Mesendoderm (in vitro differentiated cells): ENCODE data around the gene FAM43A.

Source experiments
- DNase-seq: peaks from one replicate; pipeline ENCODE4 v3.0.0; 2013
- H2AK5ac ChIP-seq: 2 replicates; pipeline ENCODE4 v1.6.1; 2013; ENCODE audit warnings: low read length, inconsistent platforms
- H2BK120ac ChIP-seq: 2 replicates; pipeline ENCODE4 v1.6.1; 2013; ENCODE audit warnings: low read depth, mild to moderate bottlenecking, low read length, moderate library complexity, mixed read lengths
- H2BK15ac ChIP-seq: replicated peaks from 2 replicates; pipeline ENCODE4 v1.6.1; 2013; ENCODE audit warnings: low read depth, mild to moderate bottlenecking, moderate library complexity
- H2BK5ac ChIP-seq: 2 replicates; pipeline ENCODE4 v1.6.1; 2013; ENCODE audit warnings: low read length, inconsistent platforms
- H3K18ac ChIP-seq: 2 replicates; pipeline ENCODE4 v1.6.1; 2013; ENCODE audit warnings: mild to moderate bottlenecking, low read length, mixed read lengths
- H3K23ac ChIP-seq: one replicate; pipeline ENCODE4 v1.6.1; 2013; ENCODE audit warnings: low read length
- H3K27ac ChIP-seq: 2 replicates; pipeline ENCODE4 v1.5.1; 2013; ENCODE audit warnings: low read depth, mild to moderate bottlenecking, inconsistent platforms, low read length, moderate library complexity
- H3K27me3 ChIP-seq: 2 replicates; pipeline ENCODE4 v1.6.1; 2013; ENCODE audit warnings: low read length, control low read depth, mild to moderate bottlenecking, inconsistent platforms; ENCODE audit not compliant: insufficient read depth, poor library complexity
- H3K36me3 ChIP-seq: 2 replicates; pipeline ENCODE4 v1.6.1; 2013; ENCODE audit warnings: low read length, inconsistent platforms; ENCODE audit not compliant: control insufficient read depth, insufficient read depth
- H3K4ac ChIP-seq: one replicate; pipeline ENCODE4 v1.6.1; 2013; ENCODE audit warnings: low read depth, mild to moderate bottlenecking, low read length, moderate library complexity
- H3K4me1 ChIP-seq: 2 replicates; pipeline ENCODE4 v1.6.1; 2013; ENCODE audit warnings: low read depth, low read length, inconsistent platforms; ENCODE audit not compliant: control insufficient read depth
- H3K4me2 ChIP-seq: 2 replicates; pipeline ENCODE4 v1.6.1; 2013; ENCODE audit warnings: low read length
- H3K4me3 ChIP-seq: 2 replicates; pipeline ENCODE4 v1.5.1; 2013; ENCODE audit warnings: mild to moderate bottlenecking, low read length
- H3K56ac ChIP-seq: one replicate; pipeline ENCODE4 v1.6.1; 2013; ENCODE audit warnings: low read length
- H3K79me1 ChIP-seq: 2 replicates; pipeline ENCODE4 v1.6.1; 2013; ENCODE audit warnings: low read length, inconsistent platforms
- H3K79me2 ChIP-seq: 2 replicates; pipeline ENCODE4 v1.6.1; 2013; ENCODE audit warnings: mild to moderate bottlenecking, low read length; ENCODE audit not compliant: control insufficient read depth, insufficient read depth
- H3K9ac ChIP-seq: 2 replicates; pipeline ENCODE4 v1.6.1; 2013; ENCODE audit warnings: low read length, inconsistent platforms
- H4K5ac ChIP-seq: one replicate; pipeline ENCODE4 v1.6.1; 2013; ENCODE audit warnings: low read length
- H4K8ac ChIP-seq: one replicate; pipeline ENCODE4 v1.6.1; 2013; ENCODE audit warnings: low read depth, mild to moderate bottlenecking, control low read depth, low read length, moderate library complexity
- WGBS: extraction: QIAGEN DNeasy Blood & Tissue Kit; methylation state at CpG from one replicate; pipeline ENCODE4 v1.1.7; 2013; ENCODE audit warnings: low lambda C conversion rate, missing lambda C conversion rate; ENCODE audit not compliant: insufficient coverage; ENCODE audit errors: extremely low coverage; 5-methylcytosine and 5-hydroxymethylcytosine counted together

The FAM43A gene

GRCh38 chr3:194642769-194643168, 42.9 kb upstream of the FAM43A start:
- H3K36me3 ChIP-seq: peaks cover 5% of the 10 kb centered on the region
- H2AK5ac ChIP-seq: no peak overlapping the region
- H3K23ac ChIP-seq: no peak overlapping the region
- WGBS: no CpG with 5 or more reads among the region's 2 CpGs
- H3K4me3 ChIP-seq: no peak overlapping the region
- no peaks in the 10 kb centered on the region for H3K4me1 ChIP-seq
- no peak overlapping the region for H3K56ac ChIP-seq
- DNase-seq: no peak
- H3K4me2 ChIP-seq: no peak overlapping the region
- no peak overlapping the region for H2BK15ac ChIP-seq
- no peaks in the 10 kb centered on the region for H3K79me2 ChIP-seq
- no peak overlapping the region for H3K27ac ChIP-seq
- no peak overlapping the region for H2BK5ac ChIP-seq
- no peak overlapping the region for H3K18ac ChIP-seq
- H2BK120ac ChIP-seq: no peak overlapping the region
- H3K4ac ChIP-seq: no peak overlapping the region
- no peak overlapping the region for H4K5ac ChIP-seq
- no peaks in the 10 kb centered on the region for H3K79me1 ChIP-seq
- H3K9ac ChIP-seq: no peak overlapping the region
- H3K27me3 ChIP-seq: no peaks in the 10 kb centered on the region
- no peak overlapping the region for H4K8ac ChIP-seq

- H2AK5ac ChIP-seq: no peak overlapping the region
Observed at GRCh38 chr3:194647747-194648146, 37.9 kb upstream of the FAM43A start.

GRCh38 chr3:194654443-194654842, 31.2 kb upstream of the FAM43A start:
- Histone ChIP-seq H3K4me1 (no peaks in the 10 kb centered on the region), H3K9ac (no peak overlapping the region), H2BK120ac (no peak overlapping the region), H3K79me1 (no peaks in the 10 kb centered on the region), H4K5ac (no peak overlapping the region), H2BK5ac (no peak overlapping the region), H3K27me3 (no peaks in the 10 kb centered on the region), H2AK5ac (no peak overlapping the region), H3K36me3 (peaks cover 16% of the 10 kb centered on the region), H3K27ac (no peak overlapping the region), H3K4me3 (no peak overlapping the region), H3K23ac (no peak overlapping the region), H3K18ac (no peak overlapping the region), H3K4ac (no peak overlapping the region), H3K79me2 (no peaks in the 10 kb centered on the region), H3K56ac (no peak overlapping the region), H4K8ac (no peak overlapping the region), H3K4me2 (no peak overlapping the region), H2BK15ac (no peak overlapping the region)
- WGBS: no CpG with 5 or more reads among the region's 5 CpGs
- DNase-seq: no peak

More at GRCh38 chr3:194647747-194648146, 37.9 kb upstream of the FAM43A start:
- no peak overlapping the region for H3K23ac ChIP-seq
- no peak overlapping the region for H4K5ac ChIP-seq
- H3K18ac ChIP-seq: no peak overlapping the region
- DNase-seq: no peak
- no peak overlapping the region for H2BK15ac ChIP-seq
- peaks cover 17% of the 10 kb centered on the region for H3K36me3 ChIP-seq
- H3K56ac ChIP-seq: no peak overlapping the region
- H4K8ac ChIP-seq: no peak overlapping the region
- H3K4me1 ChIP-seq: no peaks in the 10 kb centered on the region
- H3K27ac ChIP-seq: no peak overlapping the region
- H2BK120ac ChIP-seq: no peak overlapping the region
- WGBS: no CpG with 5 or more reads among the region's 3 CpGs
- no peak overlapping the region for H3K4ac ChIP-seq
- H3K4me2 ChIP-seq: no peak overlapping the region
- no peak overlapping the region for H3K9ac ChIP-seq
- no peak overlapping the region for H2BK5ac ChIP-seq
- no peak overlapping the region for H3K4me3 ChIP-seq
- H3K79me2 ChIP-seq: no peaks in the 10 kb centered on the region
- H3K27me3 ChIP-seq: no peaks in the 10 kb centered on the region
- no peaks in the 10 kb centered on the region for H3K79me1 ChIP-seq

- Histone ChIP-seq H4K8ac (no peak overlapping the region), H3K18ac (no peak overlapping the region), H4K5ac (no peak overlapping the region), H3K27ac (no peak overlapping the region), H3K23ac (no peak overlapping the region), H3K79me1 (no peaks in the 10 kb centered on the region), H3K56ac (no peak overlapping the region), H3K79me2 (no peaks in the 10 kb centered on the region), H2BK15ac (no peak overlapping the region), H3K9ac (no peak overlapping the region), H2BK120ac (no peak overlapping the region), H3K4me2 (no peak overlapping the region), H2AK5ac (no peak overlapping the region), H3K4ac (no peak overlapping the region), H3K4me1 (no peaks in the 10 kb centered on the region), H3K4me3 (no peak overlapping the region), H2BK5ac (no peak overlapping the region), H3K36me3 (peaks cover 10% of the 10 kb centered on the region), H3K27me3 (no peaks in the 10 kb centered on the region)
- no CpG with 5 or more reads among the region's 7 CpGs for WGBS
- no peak for DNase-seq
Observed at GRCh38 chr3:194657439-194657838, 28.2 kb upstream of the FAM43A start.

GRCh38 chr3:194658477-194659242, 27.0 kb upstream of the FAM43A start:
- H3K79me2 ChIP-seq: no peaks in the 10 kb centered on the region
- no peak overlapping the region for H3K23ac ChIP-seq
- no peak overlapping the region for H3K9ac ChIP-seq
- no peaks in the 10 kb centered on the region for H3K4me1 ChIP-seq
- DNase-seq: no peak
- no peak overlapping the region for H2BK120ac ChIP-seq
- no CpG with 5 or more reads among the region's 5 CpGs for WGBS
- H3K4ac ChIP-seq: no peak overlapping the region
- H3K4me3 ChIP-seq: no peak overlapping the region
- no peak overlapping the region for H3K56ac ChIP-seq
- no peak overlapping the region for H4K8ac ChIP-seq
- H3K36me3 ChIP-seq: peaks cover 5% of the 10 kb centered on the region
- no peak overlapping the region for H3K18ac ChIP-seq
- no peaks in the 10 kb centered on the region for H3K79me1 ChIP-seq
- H3K27me3 ChIP-seq: no peaks in the 10 kb centered on the region
- H3K4me2 ChIP-seq: no peak overlapping the region
- H2BK15ac ChIP-seq: no peak overlapping the region
- no peak overlapping the region for H2BK5ac ChIP-seq
- no peak overlapping the region for H2AK5ac ChIP-seq
- no peak overlapping the region for H4K5ac ChIP-seq
- H3K27ac ChIP-seq: no peak overlapping the region

GRCh38 chr3:194659778-194660177, 25.9 kb upstream of the FAM43A start:
- Histone ChIP-seq H2BK5ac (no peak overlapping the region), H3K4me3 (no peak overlapping the region), H4K5ac (no peak overlapping the region), H3K18ac (no peak overlapping the region), H3K79me1 (no peaks in the 10 kb centered on the region), H2BK120ac (no peak overlapping the region), H4K8ac (no peak overlapping the region), H3K27ac (no peak overlapping the region), H3K4ac (no peak overlapping the region), H3K23ac (no peak overlapping the region), H3K56ac (no peak overlapping the region), H3K9ac (no peak overlapping the region), H2BK15ac (no peak overlapping the region), H3K4me2 (no peak overlapping the region), H3K79me2 (no peaks in the 10 kb centered on the region), H3K27me3 (no peaks in the 10 kb centered on the region), H3K4me1 (no peaks in the 10 kb centered on the region), H2AK5ac (no peak overlapping the region), H3K36me3 (peaks cover 5% of the 10 kb centered on the region)
- no peak for DNase-seq
- no CpG with 5 or more reads among the region's 7 CpGs for WGBS
